NCI-H1930 (cell line): Measurements from ENCODE around the gene RNF187.
"Not testable (repeated sequence)": the region's sequence is repeated elsewhere in the genome, so short reads cannot be mapped to it uniquely, and the experiment has no call there.

Source experiments
- DNase-seq, 2 experiments: peaks; one replicate each; lab custom pipeline; 2025; lab: John Stamatoyannopoulos, UW

Gene RNF187

DNA sequence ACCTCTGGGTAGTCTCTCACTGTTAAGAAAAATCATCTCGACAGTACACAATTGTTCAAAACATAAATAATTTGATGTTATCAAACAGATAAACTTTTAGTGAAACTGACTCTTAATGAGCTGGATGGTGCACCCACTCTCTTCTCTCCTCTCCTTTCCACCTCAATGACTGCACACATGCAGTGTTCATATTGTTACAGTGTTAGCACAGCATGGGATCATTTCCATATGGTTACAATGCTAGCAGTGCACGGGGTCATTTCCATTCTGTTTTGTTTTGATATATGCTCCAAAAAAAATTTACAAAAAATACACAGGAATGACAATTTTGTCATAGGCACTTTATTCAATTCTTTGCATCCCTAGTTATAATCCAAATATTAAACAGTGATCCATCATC lies 26.4 kb upstream of the RNF187 start:
- DNase-seq = no peak

DNA sequence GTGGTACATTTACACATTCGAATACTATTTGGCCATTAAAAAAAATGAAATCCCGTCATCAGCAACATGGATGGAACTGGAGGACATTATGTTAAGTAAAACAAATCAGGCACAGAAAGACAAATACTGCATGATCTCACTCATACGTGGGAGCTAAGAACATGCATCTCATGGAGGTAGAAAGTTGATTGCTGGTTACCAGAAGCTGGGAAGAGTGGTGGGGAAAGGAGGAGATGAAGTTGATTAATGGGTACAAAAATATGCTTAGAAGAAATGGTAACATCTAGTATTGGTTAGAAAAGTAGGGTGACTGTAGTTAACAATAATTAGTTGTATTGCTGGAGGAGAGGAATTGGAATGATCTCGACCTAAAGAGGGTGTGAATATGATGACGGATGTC lies 24.6 kb upstream of the RNF187 start:
- no peak for DNase-seq

DNA sequence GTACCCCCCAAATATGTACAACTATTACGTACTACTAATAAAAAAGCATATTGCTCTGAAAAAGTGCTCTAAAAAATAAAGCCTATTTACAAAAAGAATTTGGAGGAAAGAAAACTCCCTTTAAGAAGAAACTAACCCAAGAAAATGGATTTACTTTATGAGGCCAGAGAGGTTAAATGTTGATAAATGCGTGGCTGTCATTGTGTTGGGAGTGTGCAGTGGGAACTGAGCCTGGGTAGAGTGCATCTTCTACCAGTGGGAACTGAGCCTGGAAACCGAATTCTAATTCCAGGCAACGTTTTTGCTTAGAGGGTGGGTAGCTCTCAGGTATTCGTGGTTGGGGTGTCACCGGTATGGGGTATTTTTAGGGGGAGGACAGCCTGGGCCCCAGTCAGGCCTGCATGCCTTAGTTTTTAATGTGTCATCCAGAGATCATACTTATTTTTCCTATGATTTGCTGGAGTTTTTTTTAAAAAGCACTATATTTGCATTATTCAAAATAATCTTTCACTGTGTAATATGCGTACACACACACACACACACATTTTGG lies 24.1 kb upstream of the RNF187 start:
- no peak for DNase-seq

DNA sequence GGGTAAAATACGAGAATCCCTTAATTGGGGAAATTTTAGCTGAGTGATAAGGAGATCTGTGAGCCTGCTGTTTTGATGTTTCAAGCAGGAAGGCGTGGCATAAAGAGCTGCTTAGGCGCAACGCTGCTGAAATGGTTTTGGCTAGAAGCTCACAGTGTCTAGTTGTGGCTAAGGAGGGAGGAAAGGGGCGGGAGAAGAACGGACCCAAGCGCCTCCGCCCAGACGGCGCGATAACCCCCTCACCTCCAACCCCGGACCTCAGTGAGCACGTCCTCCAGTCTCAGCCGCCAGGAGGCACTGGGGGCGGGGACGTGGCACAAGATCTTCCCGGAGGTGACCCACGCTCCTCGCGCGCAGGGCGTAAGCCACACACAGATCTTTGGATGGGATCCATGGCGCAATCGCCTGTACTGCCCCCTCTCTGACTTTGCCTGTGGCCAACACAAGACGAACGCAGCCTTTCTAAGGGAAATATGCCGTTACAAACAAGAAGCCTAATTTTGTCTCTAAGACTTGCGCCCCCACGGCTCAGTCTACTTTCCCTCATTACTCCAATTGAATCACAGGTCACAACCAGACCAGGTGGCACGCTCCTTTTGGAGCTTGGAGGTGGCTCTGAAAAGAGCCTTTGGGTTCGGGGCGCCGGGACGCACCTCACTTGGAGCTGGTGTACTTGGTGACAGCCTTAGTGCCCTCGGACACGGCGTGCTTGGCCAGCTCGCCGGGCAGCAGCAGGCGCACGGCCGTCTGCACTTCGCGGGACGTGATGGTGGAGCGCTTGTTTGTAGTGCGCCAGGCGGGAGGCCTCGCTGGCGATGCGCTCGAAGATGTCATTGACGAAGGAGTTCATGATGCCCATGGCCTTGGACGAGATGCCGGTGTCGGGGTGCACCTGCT lies 23.4 kb upstream of the RNF187 start:
- DNase-seq = peak; percentile 16 to 38

DNA sequence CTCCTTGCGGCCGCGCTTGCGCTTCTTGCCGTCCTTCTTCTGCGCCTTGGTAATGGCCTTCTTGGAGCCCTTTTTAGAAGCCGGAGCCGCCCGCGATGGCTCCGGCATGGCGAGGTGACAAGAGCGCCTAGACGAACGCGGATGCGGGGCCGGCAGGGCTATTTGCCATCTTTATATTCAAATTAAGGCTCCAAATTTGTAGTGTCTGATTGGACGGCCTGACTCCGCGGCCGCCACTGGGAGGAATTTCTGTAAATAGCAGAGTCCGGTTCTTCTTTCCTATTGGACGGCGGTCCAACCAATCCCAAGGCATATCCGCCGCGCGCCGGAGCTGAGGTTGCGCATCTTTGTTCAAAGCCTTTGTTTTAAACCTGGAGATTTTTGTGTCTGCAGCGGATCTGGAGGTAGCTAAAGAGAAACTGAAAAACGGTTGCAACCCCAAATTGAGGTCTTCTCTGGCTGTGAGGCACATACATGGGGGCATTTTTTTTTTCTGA lies 22.6 kb upstream of the RNF187 start:
- peak; percentile 78 to 86 for DNase-seq

DNA sequence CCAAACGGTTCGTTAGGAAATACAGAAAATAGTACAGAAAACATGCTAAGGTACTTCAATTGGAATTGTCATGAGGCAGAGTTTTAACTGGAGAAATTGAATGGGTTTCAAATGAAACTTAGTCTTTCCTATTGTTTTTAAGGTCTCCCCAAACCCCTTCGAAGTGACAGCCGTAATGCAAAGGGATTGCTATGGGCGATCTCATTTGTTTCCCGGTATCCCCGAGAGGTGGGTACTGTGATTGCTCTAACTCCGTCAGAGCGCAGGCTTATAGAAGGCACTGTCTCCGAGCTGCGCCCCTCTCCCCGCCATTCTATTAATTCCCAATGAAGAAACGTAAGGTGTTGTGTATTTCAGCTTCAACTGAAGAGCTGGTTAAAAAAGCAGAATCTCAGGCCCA lies 22.0 kb upstream of the RNF187 start:
- no peak for DNase-seq

DNA sequence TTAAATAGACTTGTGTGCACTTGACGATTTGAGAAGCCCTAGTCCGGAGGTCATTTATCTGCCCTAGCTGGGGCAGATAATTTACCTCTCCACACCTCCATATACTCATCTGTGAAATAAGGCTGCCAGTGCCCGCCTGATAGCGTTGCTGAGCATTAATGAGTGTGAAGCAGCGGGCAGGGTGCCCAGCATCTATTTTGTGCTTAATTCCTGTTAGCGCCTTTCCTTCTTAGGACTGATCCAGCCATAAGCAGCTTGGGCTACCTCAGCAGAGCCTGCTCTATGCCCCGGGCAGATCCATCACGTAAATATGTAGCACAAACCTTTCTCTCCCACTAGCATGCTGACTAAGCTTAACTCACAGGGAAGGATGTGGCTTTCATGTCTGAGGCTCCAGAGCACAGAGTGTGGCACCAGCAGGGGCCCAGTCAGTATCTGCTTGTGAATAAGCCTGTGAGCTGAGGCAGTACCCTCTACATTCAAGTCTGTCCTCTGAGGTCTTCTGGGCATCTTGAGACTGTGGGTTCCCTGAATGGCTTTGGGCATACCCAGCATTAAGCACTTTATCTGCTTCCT lies 21.5 kb upstream of the RNF187 start:
- no peak for DNase-seq

DNA sequence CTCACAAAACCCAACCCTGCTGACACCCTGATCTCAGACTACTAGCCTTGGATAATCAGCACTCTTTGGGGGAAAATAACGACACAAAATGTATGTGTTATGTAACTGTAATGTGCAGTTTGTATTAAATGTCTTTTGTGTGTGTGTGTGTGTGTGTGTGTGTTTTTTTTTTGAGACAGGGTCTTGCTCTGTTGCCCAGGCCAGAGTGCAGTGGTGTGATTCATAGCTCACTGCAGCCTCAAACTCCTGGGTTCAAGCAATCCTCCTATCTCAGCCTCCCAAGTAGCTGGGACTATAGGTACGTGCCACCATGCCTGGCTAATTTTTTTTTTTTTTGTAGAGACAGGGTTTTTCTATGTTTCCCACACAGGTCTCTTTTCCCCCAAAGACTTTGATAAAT lies 19.0 kb upstream of the RNF187 start:
- DNase-seq = not testable (repeated sequence)

DNA sequence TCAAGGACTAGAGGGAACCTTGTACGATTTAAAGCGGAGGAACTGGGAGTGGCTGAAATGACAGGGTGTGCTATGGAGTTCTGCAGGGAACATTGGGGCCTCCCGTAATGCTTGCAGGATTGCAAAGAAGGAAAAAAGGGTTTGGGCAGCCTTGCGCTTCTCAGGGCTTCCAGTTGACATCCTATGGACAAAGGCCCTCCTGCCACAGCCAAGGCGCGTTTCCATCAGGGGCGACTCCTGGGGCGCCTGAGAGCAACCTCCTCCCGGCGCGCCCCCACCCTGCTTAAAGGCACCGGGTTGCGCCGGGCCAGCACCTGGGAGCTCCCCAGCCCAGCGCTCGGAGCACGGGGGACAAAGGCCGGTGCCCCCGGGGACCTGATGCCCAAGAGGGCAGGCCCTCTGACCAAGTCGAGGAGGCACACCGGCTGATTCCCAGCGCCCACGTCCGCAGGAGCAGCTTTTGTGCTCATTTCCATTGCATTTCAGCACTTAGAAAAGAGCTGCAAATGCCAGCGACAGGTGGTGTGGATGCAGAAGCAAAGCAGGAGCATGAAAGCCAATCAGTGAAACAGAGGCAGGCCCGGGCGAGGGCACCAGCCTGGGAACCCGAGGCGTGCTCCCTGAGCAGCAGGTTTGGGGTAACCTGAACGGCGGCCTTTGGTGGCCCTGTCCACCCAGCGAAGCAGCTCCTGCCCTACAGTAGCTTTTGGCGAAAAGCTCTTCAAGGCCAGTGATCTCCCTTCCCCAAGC lies 17.6 kb upstream of the RNF187 start:
- DNase-seq = no peak

DNA sequence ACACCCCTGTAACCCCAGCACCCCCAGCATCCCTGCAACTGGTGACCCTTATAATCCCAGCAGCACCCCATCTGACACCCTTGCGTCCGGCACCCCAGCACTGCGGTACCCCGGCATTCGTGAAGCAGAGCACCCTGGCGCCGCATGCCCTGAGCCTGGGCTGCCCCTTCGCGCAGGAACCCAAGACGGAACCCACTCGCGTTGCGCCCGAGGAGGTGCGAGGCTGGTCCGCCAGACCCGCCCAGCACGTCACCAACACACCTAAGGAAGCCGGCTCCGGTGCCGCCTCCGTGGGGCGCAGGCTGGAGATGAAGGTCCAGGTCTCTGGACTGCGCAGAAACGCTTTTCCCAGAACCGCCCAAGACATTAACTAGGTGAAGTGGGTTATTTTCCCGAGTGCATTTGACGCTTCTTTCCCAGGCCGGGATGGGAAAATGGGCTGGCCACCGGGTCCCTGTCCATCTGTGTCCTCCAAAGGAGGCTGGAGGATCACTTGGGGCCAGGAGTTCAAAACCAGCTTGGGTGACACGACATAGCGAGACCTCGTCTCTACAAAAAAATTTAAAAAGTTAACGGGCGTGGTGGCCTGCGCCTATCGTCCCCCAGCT lies 15.9 kb upstream of the RNF187 start:
- no peak for DNase-seq

DNA sequence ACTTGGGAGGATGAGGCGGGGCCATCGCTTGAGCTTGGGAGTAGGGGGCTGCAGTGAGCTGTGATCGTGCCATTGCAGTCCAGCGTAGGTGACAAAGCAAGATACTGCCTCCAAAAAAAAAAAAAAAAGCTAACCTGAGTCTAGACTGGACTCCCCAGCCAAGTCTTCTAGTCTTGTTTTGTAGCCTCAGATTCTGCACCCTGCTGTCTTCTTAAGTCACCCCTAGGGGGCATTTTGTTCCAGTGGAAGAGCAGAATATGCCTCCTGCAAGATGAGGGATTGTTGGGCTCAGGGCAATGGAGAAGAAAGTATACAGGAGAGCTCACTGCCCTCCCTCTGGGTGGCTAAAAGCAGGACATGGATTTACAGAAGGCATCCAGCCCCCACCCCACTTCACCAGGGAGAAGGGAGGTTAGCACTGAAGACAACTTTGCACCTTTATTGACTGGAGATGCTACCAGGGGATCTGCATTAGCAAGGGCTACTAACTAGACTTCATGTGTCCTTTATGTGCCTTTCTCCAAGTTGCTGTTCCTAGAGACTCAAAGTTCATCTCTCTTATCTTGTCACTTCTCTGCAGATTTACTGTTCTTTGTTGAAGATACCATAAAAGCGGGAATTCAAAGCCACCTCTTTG lies 15.3 kb upstream of the RNF187 start:
- peak; percentile 25 to 49 for DNase-seq

DNA sequence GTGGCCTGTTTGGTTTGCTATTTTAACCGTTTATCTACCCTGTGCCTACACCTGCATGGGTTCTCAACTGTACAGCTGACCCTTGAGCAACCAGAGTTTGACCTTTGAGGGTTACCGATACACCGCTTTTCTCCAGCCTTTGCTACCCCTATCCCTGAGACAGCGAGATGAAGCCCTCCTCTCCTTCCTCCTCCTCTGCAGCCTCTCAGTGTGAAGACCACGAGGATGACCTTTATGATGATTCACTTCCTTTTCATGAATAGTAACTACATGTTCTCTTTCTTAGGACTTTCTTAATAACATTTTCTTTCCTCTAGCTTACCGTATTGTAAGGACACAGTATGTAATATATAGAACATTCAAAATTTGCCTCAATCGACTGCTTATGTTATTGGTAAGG lies 14.5 kb upstream of the RNF187 start:
- no peak for DNase-seq

DNA sequence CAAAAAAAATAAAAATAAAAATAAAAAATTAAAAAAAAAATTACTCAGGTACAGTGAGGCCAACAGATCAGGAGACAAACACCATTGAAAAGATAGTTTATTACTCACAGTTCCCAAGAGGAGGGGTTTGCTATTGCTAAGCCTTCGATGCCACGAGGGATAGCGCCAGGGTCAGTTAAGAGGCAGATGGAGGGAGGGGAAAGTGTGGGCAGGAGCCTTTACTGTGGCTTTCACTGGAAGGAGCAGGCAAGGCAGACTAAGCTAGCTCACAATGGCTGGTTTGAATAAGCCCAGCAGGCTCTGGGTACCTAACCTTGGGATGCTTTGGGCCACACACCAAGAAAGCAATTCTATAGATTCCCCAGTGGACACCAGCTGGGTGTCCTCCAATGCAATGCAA lies 12.7 kb upstream of the RNF187 start:
- DNase-seq = no peak

DNA sequence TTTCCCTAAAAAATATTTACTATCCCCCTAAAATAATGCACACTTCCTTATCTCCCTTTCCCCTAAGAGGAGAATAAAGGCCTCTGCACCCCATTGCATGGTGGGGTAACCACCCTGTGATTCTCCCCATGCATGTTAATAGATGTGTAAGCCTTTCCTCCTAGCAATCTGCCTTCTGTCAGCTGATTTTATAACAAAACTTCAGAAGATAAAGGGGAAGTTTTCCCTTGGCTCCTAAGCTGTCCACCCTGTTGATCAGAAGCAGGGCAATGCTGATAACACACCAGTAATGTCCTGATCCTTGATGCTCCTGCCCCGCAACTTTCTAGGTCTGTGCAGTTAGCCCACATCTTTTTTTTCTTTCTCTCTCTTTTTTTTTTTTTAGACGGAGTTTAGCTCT lies 11.4 kb upstream of the RNF187 start:
- no peak for DNase-seq

DNA sequence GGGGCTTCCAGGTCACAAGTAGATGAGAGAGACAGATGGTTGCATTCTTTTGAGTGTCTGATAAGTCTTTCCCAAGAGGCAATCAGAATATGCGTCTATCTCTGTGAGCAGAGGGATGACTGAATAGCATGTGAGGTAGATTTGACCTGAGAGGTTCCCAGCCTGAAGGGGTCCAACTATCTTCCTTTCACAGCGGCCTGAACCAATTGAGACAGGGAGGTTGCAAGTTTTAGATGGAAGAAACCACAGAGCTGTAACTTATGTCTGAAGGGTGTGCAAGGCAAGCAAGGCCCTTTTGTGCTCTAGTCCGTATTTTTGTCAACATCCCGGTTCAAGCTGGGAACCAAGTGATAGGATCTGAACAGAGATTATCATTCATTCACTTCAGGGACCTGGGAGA lies 9.9 kb upstream of the RNF187 start:
- DNase-seq = no peak

DNA sequence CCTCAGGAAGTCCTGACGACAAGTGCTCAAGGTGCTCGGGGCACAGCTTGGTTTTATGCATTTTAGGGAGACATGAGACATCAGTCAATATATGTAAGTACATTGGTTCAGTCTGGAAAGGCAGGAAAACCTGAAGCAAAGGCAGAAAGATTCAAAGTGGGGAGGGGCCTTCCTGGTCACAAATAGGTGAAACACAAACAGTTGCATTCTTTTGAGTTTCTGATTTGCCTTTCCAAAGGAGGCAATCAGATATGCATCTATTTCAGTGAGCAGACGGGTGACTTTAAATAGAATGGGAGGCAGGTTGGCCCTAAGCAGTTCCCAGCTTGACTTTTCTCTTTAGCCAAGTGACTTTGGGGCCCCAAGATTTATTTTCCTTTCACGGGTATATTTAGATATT lies 8.9 kb upstream of the RNF187 start:
- no peak for DNase-seq

DNA sequence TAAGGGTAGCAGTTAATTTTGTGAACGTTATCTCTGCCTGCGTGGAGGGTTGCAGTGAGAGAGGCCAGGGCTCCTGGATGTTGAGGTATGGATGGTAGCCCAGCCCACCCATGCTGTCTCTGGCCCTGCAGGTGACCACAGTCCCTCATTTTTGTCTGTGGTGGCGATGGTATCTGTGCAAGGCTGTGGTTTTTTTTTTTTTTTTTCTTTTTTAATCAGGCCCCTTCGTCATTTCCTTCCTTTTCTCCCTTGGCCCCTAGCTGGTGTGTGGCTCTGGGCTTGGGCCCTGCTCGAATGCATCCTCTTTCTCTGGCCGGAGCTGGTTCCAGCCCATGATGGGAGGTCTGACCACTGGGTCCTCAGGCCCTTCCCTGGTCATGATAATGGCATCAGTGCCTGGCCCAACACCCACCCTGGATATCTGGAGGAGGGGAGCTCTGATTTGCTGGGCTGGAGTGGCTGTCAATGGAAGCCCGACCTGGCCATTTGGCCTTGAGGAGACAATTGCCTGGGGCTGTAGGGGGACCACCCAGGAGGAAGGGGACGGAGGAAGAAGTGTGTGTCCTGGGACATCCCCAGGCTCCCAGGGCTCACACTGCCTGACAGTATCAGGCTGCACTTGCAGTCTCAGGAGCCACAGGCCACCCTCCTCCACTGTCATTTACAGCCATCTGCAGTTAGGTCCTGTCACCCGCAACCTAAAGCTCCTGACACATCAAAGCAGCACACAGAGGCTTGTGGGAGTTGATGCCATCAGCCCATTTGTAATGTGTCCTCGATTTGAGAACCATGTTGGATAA lies 8.1 kb upstream of the RNF187 start:
- no peak for DNase-seq

DNA sequence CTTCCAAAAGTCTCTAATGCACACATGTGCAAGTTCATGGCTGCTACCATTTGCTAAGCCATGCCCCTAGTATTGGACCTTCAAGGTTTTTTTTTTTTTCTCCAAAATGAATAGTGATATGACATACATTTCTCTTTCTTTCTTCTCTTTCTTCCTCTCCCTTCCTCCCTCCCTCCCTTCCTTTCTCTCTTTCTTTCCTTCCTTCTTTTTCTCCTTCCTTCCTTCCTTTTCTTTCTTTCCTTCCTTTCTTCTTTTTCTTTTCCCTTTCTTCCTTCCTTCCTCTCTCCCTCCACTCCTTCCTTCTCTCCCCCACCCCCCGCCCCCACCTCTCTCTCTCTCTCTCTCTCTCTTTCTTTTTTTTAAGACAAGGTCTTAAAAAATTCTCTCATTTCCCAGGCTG lies 3.4 kb upstream of the RNF187 start:
- no peak for DNase-seq

DNA sequence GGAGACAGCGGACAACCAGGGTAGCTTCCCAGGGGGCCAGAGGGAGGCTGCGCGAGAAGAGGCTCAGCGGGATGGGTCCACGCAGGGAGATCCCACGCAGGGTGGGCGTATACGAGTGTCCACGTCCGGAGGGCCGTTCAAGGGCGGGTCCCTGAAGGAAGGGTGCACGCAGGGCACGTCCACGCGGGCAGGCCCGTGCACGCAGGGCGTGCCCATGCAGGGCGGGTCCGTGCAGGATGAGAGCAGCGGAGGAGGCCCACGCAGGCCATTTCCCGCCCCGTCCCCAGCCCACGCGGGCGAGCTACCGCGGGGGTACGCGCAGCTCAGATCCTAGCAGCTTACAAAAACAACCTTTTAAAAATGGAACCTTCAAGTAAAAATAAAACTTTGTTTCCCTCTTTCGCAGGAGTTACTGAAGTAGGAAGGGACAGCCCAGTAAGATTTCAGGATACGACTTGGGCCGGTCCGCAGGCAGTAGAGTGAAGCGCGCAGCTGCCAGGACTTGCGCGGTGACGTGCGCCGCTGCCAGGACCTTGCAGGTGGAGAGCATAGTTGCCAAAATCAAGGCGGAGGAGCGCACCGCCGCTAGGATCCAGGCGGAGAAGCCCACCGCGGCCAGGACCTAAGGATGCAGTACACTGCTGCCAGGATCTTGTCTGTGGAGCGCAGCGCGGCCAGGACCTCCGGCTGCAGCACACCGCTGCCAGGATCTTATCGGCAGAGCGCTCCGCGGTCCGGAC lies 416 bp upstream of the RNF187 start:
- DNase-seq = peak; percentile 62 to 82
